ENCODE results near the gene HPS4. TPM values are rescaled to one million over a fixed set of nuclear protein-coding genes. Genes with fewer than 3 reads are reported as not detected.
A peak's percentile ranks its signal among the peaks of the same experiment; 100 is the strongest.

Gene HPS4
- total RNA-seq, 4 donors from 2014 or later: 7.0 to 13.9 (median 10.5) TPM

DNA sequence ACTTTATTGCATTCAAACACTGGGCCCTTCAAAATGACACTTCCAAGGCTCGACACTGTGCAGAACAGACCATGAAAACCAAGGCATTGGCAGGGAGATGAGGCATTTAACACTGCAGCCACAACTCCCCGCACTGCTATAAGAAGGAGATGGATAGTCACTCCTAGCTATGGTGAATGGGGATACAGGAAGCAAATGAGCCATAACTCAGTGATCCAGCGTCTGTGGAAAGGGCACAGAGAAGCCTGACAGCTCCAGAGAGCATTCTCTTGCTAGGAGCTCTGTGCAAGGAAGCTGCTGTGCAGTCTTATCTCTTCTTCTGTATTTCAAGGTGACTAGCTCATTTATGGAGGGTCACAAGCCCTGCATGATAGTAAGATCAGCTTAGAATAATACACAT is 20.9 kb downstream of the HPS4 start:
- Histone ChIP-seq H3K27me3 (no peaks in the 10 kb centered on the region), H3K36me3 (peaks cover 1 to 69% of the 10 kb centered on the region in 2 donors), H3K4me1 (peaks cover 0 to 3% of the 10 kb centered on the region in 2 donors), H3K9me3 (no peaks in the 10 kb centered on the region), H3K4me3 (no peak overlapping the region), H3K27ac (no peak overlapping the region)
- in situ Hi-C loops (cut with MboI; ENCODE audit: low sequenced_read_pairs in 4 of 4) (loop anchor here in 1 of 4 donors (5.0 kb wide), 1 partner anchor 60 kb away; no protein-coding TSS in a partner anchor), intact Hi-C loops (cut with DNase I; ENCODE audit: low total_unique reads) (no loop called here)
- TF ChIP-seq, protein P1, sequence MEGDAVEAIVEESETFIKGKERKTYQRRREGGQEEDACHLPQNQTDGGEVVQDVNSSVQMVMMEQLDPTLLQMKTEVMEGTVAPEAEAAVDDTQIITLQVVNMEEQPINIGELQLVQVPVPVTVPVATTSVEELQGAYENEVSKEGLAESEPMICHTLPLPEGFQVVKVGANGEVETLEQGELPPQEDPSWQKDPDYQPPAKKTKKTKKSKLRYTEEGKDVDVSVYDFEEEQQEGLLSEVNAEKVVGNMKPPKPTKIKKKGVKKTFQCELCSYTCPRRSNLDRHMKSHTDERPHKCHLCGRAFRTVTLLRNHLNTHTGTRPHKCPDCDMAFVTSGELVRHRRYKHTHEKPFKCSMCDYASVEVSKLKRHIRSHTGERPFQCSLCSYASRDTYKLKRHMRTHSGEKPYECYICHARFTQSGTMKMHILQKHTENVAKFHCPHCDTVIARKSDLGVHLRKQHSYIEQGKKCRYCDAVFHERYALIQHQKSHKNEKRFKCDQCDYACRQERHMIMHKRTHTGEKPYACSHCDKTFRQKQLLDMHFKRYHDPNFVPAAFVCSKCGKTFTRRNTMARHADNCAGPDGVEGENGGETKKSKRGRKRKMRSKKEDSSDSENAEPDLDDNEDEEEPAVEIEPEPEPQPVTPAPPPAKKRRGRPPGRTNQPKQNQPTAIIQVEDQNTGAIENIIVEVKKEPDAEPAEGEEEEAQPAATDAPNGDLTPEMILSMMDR (IDR thresholded peaks at IDR 0.05 in 4 of 5, conservative IDR thresholded peaks at IDR 0.05 in 1 of 5): no peak
- TF ChIP-seq POLR2A (IDR thresholded peaks at IDR 0.05): no peak
- DNase-seq (no peak), ATAC-seq (no peak)

DNA sequence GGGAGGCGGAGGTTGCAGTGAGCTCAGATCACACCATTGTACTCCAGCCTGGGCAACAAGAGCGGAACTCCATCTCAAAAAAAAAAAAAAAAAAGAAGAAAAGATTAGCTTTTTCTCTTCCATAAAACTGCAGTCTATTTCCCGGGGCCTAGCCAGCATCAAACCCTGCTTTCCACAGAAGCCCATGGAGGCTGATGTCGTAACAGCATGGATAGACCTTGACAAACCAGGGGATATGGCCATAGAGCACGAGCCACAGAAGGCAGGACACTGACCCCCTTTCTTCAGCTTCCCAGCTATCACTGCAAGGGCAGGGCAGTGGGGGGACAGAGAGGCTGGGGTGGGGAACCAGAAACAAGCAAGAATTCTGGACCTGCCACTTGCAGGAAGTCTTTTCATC is 21.5 kb downstream of the HPS4 start:
- Histone ChIP-seq H3K4me1 (peaks cover 0 to 3% of the 10 kb centered on the region in 2 donors), H3K36me3 (peaks cover 0 to 69% of the 10 kb centered on the region in 2 donors), H3K27me3 (no peaks in the 10 kb centered on the region), H3K9me3 (no peaks in the 10 kb centered on the region), H3K27ac (no peak overlapping the region), H3K4me3 (no peak overlapping the region)
- TF ChIP-seq, protein P1 (IDR thresholded peaks at IDR 0.05 in 4 of 5, conservative IDR thresholded peaks at IDR 0.05 in 1 of 5): no peak
- TF ChIP-seq POLR2A (IDR thresholded peaks at IDR 0.05): no peak
- ATAC-seq: no peak
- in situ Hi-C loops (cut with MboI; ENCODE audit: low sequenced_read_pairs in 4 of 4) (loop anchor here in 1 of 4 donors (5.0 kb wide), 1 partner anchor 60 kb away; no protein-coding TSS in a partner anchor), intact Hi-C loops (cut with DNase I; ENCODE audit: low total_unique reads) (no loop called here)
- no peak for DNase-seq

DNA sequence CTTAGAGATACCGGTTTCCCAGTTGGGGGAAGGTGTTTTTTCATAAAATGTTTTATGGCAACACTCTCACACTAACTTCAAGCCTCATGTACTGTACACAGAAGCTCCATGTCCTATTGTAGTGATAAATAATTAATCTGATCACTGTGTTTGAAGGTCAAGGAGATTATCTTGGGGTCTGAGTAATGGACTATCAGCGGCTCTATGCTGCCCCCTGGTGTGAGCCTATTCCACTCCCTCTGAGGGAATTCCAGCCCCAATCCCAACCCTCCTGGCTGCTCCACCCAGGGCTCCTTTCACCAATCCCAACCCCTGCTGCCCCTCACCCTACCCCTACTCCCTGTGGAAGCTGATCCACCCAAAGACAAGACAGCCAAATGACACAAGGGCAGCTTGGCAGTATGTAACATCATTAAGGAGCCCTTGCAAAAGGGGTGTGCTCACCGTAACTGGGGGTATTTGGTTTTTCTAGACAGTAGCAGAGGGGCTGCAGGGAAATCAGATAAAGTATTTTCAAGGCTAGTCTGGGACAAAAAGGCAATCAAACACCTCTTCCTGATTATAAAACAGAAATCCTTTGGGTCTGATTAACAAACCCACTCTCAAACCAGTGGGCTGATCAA is 22.3 kb downstream of the HPS4 start:
- in situ Hi-C loops (cut with MboI; ENCODE audit: low sequenced_read_pairs in 4 of 4) (loop anchor here in 1 of 4 donors (5.0 kb wide), 1 partner anchor 59 kb away; no protein-coding TSS in a partner anchor), intact Hi-C loops (cut with DNase I; ENCODE audit: low total_unique reads) (loop anchor here (1.0 kb wide), 1 partner anchor 63 kb away; no protein-coding TSS in a partner anchor)
- H3K36me3 ChIP-seq: peaks cover 0 to 63% of the 10 kb centered on the region in 2 donors
- H3K4me1 ChIP-seq: peaks cover 0 to 3% of the 10 kb centered on the region in 2 donors
- H3K9me3 ChIP-seq: no peaks in the 10 kb centered on the region
- H3K4me3 ChIP-seq: no peak overlapping the region
- no peak for TF ChIP-seq POLR2A (IDR thresholded peaks at IDR 0.05)
- TF ChIP-seq, protein P1 (IDR thresholded peaks at IDR 0.05 in 4 of 5, conservative IDR thresholded peaks at IDR 0.05 in 1 of 5): peak; percentile 61 to 74 (median 70)
- H3K27me3 ChIP-seq: no peaks in the 10 kb centered on the region
- ATAC-seq (peak in 1 of 2 donors; percentile 22), DNase-seq (peak in 1 of 2 donors; percentile 30)
- H3K27ac ChIP-seq: no peak overlapping the region

DNA sequence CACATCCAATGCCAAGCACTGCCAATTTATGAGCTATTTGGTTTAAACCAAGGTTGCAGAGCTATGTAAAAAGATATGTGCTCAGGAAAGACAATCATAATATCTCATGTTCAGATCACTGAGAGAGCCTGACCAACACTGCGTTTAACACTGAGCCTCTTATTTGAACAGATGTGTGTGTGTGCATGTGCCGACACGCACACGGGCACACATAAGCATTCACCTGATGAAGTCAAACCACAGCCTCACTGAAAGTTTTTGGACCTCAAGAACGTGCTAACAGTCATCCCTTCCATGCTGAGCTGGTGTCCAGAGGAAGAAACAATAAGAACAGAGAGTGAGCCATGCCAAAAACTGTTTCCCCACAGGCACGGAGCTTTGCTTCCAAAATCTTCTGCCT is 23.4 kb downstream of the HPS4 start:
- H3K27me3 ChIP-seq: no peaks in the 10 kb centered on the region
- TF ChIP-seq POLR2A (IDR thresholded peaks at IDR 0.05): no peak
- TF ChIP-seq, protein P1 (IDR thresholded peaks at IDR 0.05 in 4 of 5, conservative IDR thresholded peaks at IDR 0.05 in 1 of 5): no peak
- no peak overlapping the region for H3K27ac ChIP-seq
- no peak overlapping the region for H3K4me3 ChIP-seq
- peaks cover 0 to 52% of the 10 kb centered on the region in 2 donors for H3K36me3 ChIP-seq
- intact Hi-C loops (cut with DNase I; ENCODE audit: low total_unique reads) (no loop called here), in situ Hi-C loops (cut with MboI; ENCODE audit: low sequenced_read_pairs in 4 of 4) (loop anchor here in 1 of 4 donors (5.0 kb wide), 1 partner anchor 58 kb away; no protein-coding TSS in a partner anchor)
- ATAC-seq (no peak), DNase-seq (no peak)
- H3K4me1 ChIP-seq: no peaks in the 10 kb centered on the region
- H3K9me3 ChIP-seq: no peaks in the 10 kb centered on the region
